Measurements from ENCODE around the gene ARMC10.

DNA sequence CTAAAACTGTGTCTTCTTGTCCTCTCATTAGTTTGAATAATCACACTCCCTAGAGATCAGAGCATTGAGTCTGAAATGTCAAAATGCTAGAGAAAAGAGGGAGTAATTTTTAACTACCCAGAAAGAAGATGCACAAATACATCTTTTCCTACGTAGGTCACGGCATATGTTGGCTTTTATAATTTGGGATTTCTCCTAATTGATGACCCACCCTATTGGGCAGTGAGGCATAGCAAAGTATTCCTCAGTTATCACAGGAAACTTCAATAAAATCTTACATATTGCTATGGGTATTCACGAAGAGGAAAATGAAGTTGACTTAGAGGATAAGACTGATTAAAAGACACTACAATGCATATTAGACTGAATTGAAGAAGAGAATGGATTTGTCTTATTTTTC is 25.4 kb downstream of the ARMC10 start:
- TF ChIP-seq, protein P1, sequence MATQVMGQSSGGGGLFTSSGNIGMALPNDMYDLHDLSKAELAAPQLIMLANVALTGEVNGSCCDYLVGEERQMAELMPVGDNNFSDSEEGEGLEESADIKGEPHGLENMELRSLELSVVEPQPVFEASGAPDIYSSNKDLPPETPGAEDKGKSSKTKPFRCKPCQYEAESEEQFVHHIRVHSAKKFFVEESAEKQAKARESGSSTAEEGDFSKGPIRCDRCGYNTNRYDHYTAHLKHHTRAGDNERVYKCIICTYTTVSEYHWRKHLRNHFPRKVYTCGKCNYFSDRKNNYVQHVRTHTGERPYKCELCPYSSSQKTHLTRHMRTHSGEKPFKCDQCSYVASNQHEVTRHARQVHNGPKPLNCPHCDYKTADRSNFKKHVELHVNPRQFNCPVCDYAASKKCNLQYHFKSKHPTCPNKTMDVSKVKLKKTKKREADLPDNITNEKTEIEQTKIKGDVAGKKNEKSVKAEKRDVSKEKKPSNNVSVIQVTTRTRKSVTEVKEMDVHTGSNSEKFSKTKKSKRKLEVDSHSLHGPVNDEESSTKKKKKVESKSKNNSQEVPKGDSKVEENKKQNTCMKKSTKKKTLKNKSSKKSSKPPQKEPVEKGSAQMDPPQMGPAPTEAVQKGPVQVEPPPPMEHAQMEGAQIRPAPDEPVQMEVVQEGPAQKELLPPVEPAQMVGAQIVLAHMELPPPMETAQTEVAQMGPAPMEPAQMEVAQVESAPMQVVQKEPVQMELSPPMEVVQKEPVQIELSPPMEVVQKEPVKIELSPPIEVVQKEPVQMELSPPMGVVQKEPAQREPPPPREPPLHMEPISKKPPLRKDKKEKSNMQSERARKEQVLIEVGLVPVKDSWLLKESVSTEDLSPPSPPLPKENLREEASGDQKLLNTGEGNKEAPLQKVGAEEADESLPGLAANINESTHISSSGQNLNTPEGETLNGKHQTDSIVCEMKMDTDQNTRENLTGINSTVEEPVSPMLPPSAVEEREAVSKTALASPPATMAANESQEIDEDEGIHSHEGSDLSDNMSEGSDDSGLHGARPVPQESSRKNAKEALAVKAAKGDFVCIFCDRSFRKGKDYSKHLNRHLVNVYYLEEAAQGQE (IDR thresholded peaks at IDR 0.05; ENCODE audit: insufficient read depth in 1 of 2, low read depth in 2 of 2, low read length in 2 of 2): no peak
- TF ChIP-seq POLR2AphosphoS5 (IDR thresholded peaks at IDR 0.05; ENCODE audit: low read depth, low read length) (no peak), TAF1 (IDR thresholded peaks at IDR 0.05; ENCODE audit: borderline replicate concordance, insufficient read depth, low read length) (no peak), SIN3A (IDR thresholded peaks at IDR 0.05; ENCODE audit: borderline replicate concordance, insufficient read depth, low read length) (no peak)
